Neural cell (in vitro differentiated cells): ENCODE data around the gene ECI2.

Source experiments
- CTCF ChIP-seq: fragments of 450-650 bp; IDR thresholded peaks from 2 replicates; pipeline ENCODE4 v1.5.1; 2014; ENCODE audit warnings: antibody characterized with exemption, mild to moderate bottlenecking, moderate library complexity; ENCODE audit not compliant: poor library complexity, severe bottlenecking
- EZH2 ChIP-seq: fragments of 200-600, 300-800 bp; shearing (Covaris generic), sonication (generic); IDR thresholded peaks from 2 replicates; pipeline ENCODE4 v1.6.1; 2014; ENCODE audit warnings: antibody characterized with exemption, low read length, borderline replicate concordance, mild to moderate bottlenecking; ENCODE audit not compliant: insufficient read depth, poor library complexity, severe bottlenecking
- POLR2AphosphoS5 ChIP-seq: IDR thresholded peaks from 2 replicates; pipeline ENCODE4 v1.6.1; 2012
- RAD21 ChIP-seq: fragments of 450-650 bp; conservative IDR thresholded peaks from 2 replicates; pipeline ENCODE4 v1.6.1; 2014; ENCODE audit warnings: antibody characterized with exemption, mild to moderate bottlenecking, moderate library complexity
- REST ChIP-seq: IDR thresholded peaks from 2 replicates; pipeline ENCODE4 v1.6.1; 2012; ENCODE audit warnings: borderline replicate concordance
- TAF1 ChIP-seq: IDR thresholded peaks from 2 replicates; pipeline ENCODE4 v1.6.1; 2012; ENCODE audit warnings: low read depth

- TF ChIP-seq CTCF (no peak), REST (no peak), POLR2AphosphoS5 (peak; percentile 26), EZH2 (no peak), TAF1 (no peak), RAD21 (no peak)
Measured at GRCh38 chr6:4159491-4159890, 24.1 kb upstream of the ECI2 start.
